ENCODE results near the gene GPC5. TPM values are rescaled to one million over a fixed set of nuclear protein-coding genes. Genes with fewer than 3 reads are reported as not detected.

The GPC5 gene
- total and polyA plus RNA-seq, 2 of the 13 experiments (the other 11 are each of a cell fraction or from before 2014, with no cell fraction given) = 0.02 to 0.07 TPM

- Histone ChIP-seq H3K79me2 (ENCODE audit: insufficient read depth, low read length) (no peaks in the 10 kb centered on the region), H3K9me3 (ENCODE audit: low read length) (no peaks in the 10 kb centered on the region), H3K4me2 (ENCODE audit: low read depth, low read length) (no peak overlapping the region), H3K27ac (ENCODE audit: extremely low read length, insufficient read depth, low read length) (no peak overlapping the region), H2AFZ (ENCODE audit: low read length) (no peak overlapping the region), H3K4me3 (replicated peaks in 1 of 3; ENCODE audit: insufficient read depth in 1 of 3, low read depth in 2 of 3, low read length in 3 of 3) (no peak overlapping the region), H4K20me1 (ENCODE audit: insufficient read depth, low read length) (no peaks in the 10 kb centered on the region), H3K36me3 (replicated peaks in 1 of 2; ENCODE audit: control insufficient read depth in 1 of 2, insufficient read depth in 2 of 2, low read length in 2 of 2) (no peaks in the 10 kb centered on the region), H3K9ac (ENCODE audit: insufficient read depth, low read depth, low read length) (no peak overlapping the region), H3K27me3 (ENCODE audit: control insufficient read depth in 1 of 2, insufficient read depth in 2 of 2, low read length in 2 of 2) (no peaks in the 10 kb centered on the region), H3K4me1 (ENCODE audit: insufficient read depth, low read length) (no peaks in the 10 kb centered on the region)
- TF ChIP-seq ZSCAN21 (CRISPR knock-in tag; IDR thresholded peaks at IDR 0.05; ENCODE audit: borderline replicate concordance) (no peak), KDM5B (CRISPR knock-in tag; IDR thresholded peaks at IDR 0.05; ENCODE audit: borderline replicate concordance) (no peak), GPBP1L1 (CRISPR knock-in tag; IDR thresholded peaks at IDR 0.05) (no peak), TFDP2 (CRISPR knock-in tag; IDR thresholded peaks at IDR 0.05) (no peak), PAF1 (CRISPR knock-in tag; IDR thresholded peaks at IDR 0.05) (no peak), ZNF598 (CRISPR knock-in tag; IDR thresholded peaks at IDR 0.05; ENCODE audit: borderline replicate concordance) (no peak), HOXA7 (CRISPR knock-in tag; IDR thresholded peaks at IDR 0.05) (no peak), AHDC1 (CRISPR knock-in tag; IDR thresholded peaks at IDR 0.05; ENCODE audit: borderline replicate concordance) (no peak), ZNF776 (CRISPR knock-in tag; IDR thresholded peaks at IDR 0.05) (no peak), ATF5 (CRISPR knock-in tag; IDR thresholded peaks at IDR 0.05; ENCODE audit: low read depth) (no peak), NFYC (CRISPR knock-in tag; IDR thresholded peaks at IDR 0.05) (no peak), LRRFIP1 (CRISPR knock-in tag; conservative IDR thresholded peaks at IDR 0.05) (no peak), ISL2 (CRISPR knock-in tag; IDR thresholded peaks at IDR 0.05) (no peak), FOSL2 (CRISPR knock-in tag; IDR thresholded peaks at IDR 0.05) (no peak)
- DNase-seq (ENCODE audit: low spot score) (no peak), ATAC-seq (no peak), FAIRE-seq (no peak)
- ChIA-PET CTCF (ENCODE audit: low intra/inter-chr PET ratio, low total read pairs) (no interaction called here), POLR2A (no interaction called here)
- in situ Hi-C loops (cut with HindIII; ENCODE audit: extremely low pct_ligation_motif_present, low pct_unique_long_range_greater_than_20kb) (no loop called here), intact Hi-C loops (cut with micrococcal nuclease; ENCODE audit: unreplicated experiment) (no loop called here)
- 2% methylated on average over 3 of the region's 3 CpGs for WGBS (ENCODE audit: low lambda C conversion rate)
- BruUV-seq (replicated peaks) = no TSS peak
Measured at GRCh38 chr13:91618315-91618714, 219.9 kb downstream of the GPC5 start.

All from HepG2 (cell line).